SK-N-SH (cell line): Measurements from ENCODE around the gene OGFR.

ENCODE experiments used
- MXI1 ChIP-seq: IDR thresholded peaks from 2 replicates; pipeline ENCODE4 v1.6.1; 2012; ENCODE audit warnings: mild to moderate bottlenecking, low read depth, low read length, improper control_type of control experiment
- POLR2AphosphoS5 ChIP-seq: IDR thresholded peaks from 2 replicates; pipeline ENCODE4 v1.6.1; 2012; ENCODE audit warnings: low read depth, low read length
- TF ChIP-seq, protein P1 (sequence below): fragments of 200-600 bp; sonication (generic); IDR thresholded peaks from 2 replicates; pipeline ENCODE4 v1.6.1; 2017; ENCODE audit warnings: antibody characterized with exemption, mild to moderate bottlenecking, moderate library complexity

GRCh38 chr20:62828511-62829230 is 24.0 kb downstream of the OGFR start:
- TF ChIP-seq, protein P1, sequence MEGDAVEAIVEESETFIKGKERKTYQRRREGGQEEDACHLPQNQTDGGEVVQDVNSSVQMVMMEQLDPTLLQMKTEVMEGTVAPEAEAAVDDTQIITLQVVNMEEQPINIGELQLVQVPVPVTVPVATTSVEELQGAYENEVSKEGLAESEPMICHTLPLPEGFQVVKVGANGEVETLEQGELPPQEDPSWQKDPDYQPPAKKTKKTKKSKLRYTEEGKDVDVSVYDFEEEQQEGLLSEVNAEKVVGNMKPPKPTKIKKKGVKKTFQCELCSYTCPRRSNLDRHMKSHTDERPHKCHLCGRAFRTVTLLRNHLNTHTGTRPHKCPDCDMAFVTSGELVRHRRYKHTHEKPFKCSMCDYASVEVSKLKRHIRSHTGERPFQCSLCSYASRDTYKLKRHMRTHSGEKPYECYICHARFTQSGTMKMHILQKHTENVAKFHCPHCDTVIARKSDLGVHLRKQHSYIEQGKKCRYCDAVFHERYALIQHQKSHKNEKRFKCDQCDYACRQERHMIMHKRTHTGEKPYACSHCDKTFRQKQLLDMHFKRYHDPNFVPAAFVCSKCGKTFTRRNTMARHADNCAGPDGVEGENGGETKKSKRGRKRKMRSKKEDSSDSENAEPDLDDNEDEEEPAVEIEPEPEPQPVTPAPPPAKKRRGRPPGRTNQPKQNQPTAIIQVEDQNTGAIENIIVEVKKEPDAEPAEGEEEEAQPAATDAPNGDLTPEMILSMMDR = no peak
- TF ChIP-seq MXI1 (no peak), POLR2AphosphoS5 (no peak)
